Keratinocyte (primary cell): ENCODE measurements around the gene PCIF1. TPM values are rescaled to one million over a fixed set of nuclear protein-coding genes. Genes with fewer than 3 reads are reported as not detected.

ENCODE experiments used
- DNase-seq: peaks from one replicate; pipeline ENCODE4 v3.0.0-alpha.2; 2011; ENCODE audit warnings: low read depth, missing footprints, low spot score
- FAIRE-seq: peaks from 2 replicates; lab custom pipeline; 2011; peaks lifted over from hg19 to GRCh38; lab: Jason Lieb, UNC
- H2AFZ ChIP-seq: 2 replicates; pipeline ENCODE4 v1.6.0; 2012; ENCODE audit warnings: low read length, control low read depth, inconsistent platforms; ENCODE audit not compliant: control insufficient read depth
- H3K27ac ChIP-seq: 2 replicates; pipeline ENCODE4 v1.5.1; 2011; ENCODE audit warnings: low read length; ENCODE audit not compliant: control insufficient read depth, insufficient read depth
- H3K27me3 ChIP-seq: 3 replicates; pipeline ENCODE4 v1.6.0; 2011; ENCODE audit warnings: low read length; ENCODE audit not compliant: control insufficient read depth, insufficient read depth; ENCODE audit errors: extremely low read depth
- H3K36me3 ChIP-seq, 2 experiments: 2 replicates in 1 of 2; 3 replicates in 1 of 2; pipeline ENCODE4 v1.5.1; 2011; ENCODE audit warnings: low read length in 2 of 2, mild to moderate bottlenecking in 1 of 2; ENCODE audit not compliant: control insufficient read depth in 2 of 2, insufficient read depth in 2 of 2; ENCODE audit errors: extremely low read depth in 1 of 2
- H3K4me1 ChIP-seq: 3 replicates; pipeline ENCODE4 v1.5.1; 2011; ENCODE audit warnings: low read length; ENCODE audit not compliant: control insufficient read depth, insufficient read depth; ENCODE audit errors: extremely low read depth
- H3K4me2 ChIP-seq: 3 replicates; pipeline ENCODE4 v1.6.0; 2011; ENCODE audit warnings: low read depth, low read length; ENCODE audit not compliant: control insufficient read depth, insufficient read depth; ENCODE audit errors: extremely low read depth
- H3K4me3 ChIP-seq, 3 experiments: fragments of 200-600 bp in 1 of 3; sonication (generic) in 1 of 3; 2 replicates in 2 of 3; 3 replicates in 1 of 3; pipeline ENCODE4 v1.5.1; 2011 to 2016; ENCODE audit warnings: low read length in 3 of 3, mild to moderate bottlenecking in 3 of 3, control low read depth in 2 of 3, inconsistent platforms in 1 of 3, low read depth in 1 of 3, mixed read lengths in 1 of 3, mixed run types in 1 of 3, moderate library complexity in 1 of 3; ENCODE audit not compliant: control insufficient read depth in 2 of 3, insufficient read depth in 2 of 3; ENCODE audit errors: extremely low read depth in 1 of 3
- H3K79me2 ChIP-seq: 2 replicates; pipeline ENCODE4 v1.6.0; 2012; ENCODE audit warnings: low read length; ENCODE audit not compliant: control insufficient read depth, insufficient read depth
- H3K9ac ChIP-seq: 3 replicates; pipeline ENCODE4 v1.6.0; 2011; ENCODE audit warnings: low read length; ENCODE audit not compliant: control insufficient read depth, insufficient read depth; ENCODE audit errors: extremely low read depth
- H3K9me1 ChIP-seq: 3 replicates; pipeline ENCODE4 v1.6.0; 2011; ENCODE audit warnings: low read length; ENCODE audit not compliant: control insufficient read depth, insufficient read depth; ENCODE audit errors: extremely low read depth
- H3K9me3 ChIP-seq: 2 replicates; pipeline ENCODE4 v1.5.1; 2012; ENCODE audit warnings: low read depth, low read length; ENCODE audit not compliant: control insufficient read depth
- H4K20me1 ChIP-seq: 3 replicates; pipeline ENCODE4 v1.6.0; 2011; ENCODE audit warnings: low read length; ENCODE audit not compliant: control insufficient read depth, insufficient read depth; ENCODE audit errors: extremely low read depth
- EZH2 ChIP-seq: IDR thresholded peaks from one replicate; pipeline ENCODE4 v1.6.1; 2012; ENCODE audit warnings: inconsistent platforms, mild to moderate bottlenecking, low read length, moderate library complexity
- dilution Hi-C: fragments of 300-500 bp; cut with MboI; formaldehyde crosslinking; loops from one replicate; pipeline ENCODE4 v1.7.0; 2020; ENCODE audit warnings: low sequenced_read_pairs; ENCODE audit not compliant: extremely low pct_ligation_motif_present
- polyA plus RNA-seq, 5 experiments: library from polyadenylated mRNA; depleted of rRNA in 3 of 5; stranded (reverse) in 3 of 5; stranded (forward) in 1 of 5; unstranded in 1 of 5; fragments of >200 nt; gene quantifications; 1 replicate in 1 of 5; 2 replicates in 3 of 5; 3 replicates in 1 of 5; pipeline versions ENCODE4 v1.2.1 to v1.2.3, GENCODE V29; 2011 to 2012; ENCODE audit warnings: missing spikeins in 2 of 5, low read depth in 1 of 5, low replicate concordance in 1 of 5
- TF ChIP-seq, protein P1 (sequence below), 3 experiments: IDR thresholded peaks in 1 of 3; conservative IDR thresholded peaks in 1 of 3; optimal IDR thresholded peaks in 1 of 3; 2 replicates in 2 of 3; 3 replicates in 1 of 3; pipeline versions ENCODE3 to v1.5.1; 2011; ENCODE audit warnings: low read length in 3 of 3, mild to moderate bottlenecking in 3 of 3, moderate library complexity in 2 of 3, control low read depth in 1 of 3, inconsistent platforms in 1 of 3; ENCODE audit not compliant: insufficient read depth in 2 of 3; ENCODE audit errors: extremely low read depth in 1 of 3

PCIF1 gene
- polyA plus RNA-seq, 1 donor (not counting 4 experiments of a cell fraction or from before 2014, with no cell fraction given) = 7.0 TPM

GRCh38 chr20:45957021-45957941 lies 22.8 kb downstream of the PCIF1 start:
- Histone ChIP-seq H3K36me3 (peaks cover 49 to 62% of the 10 kb centered on the region in 2 experiments), H3K27me3 (no peaks in the 10 kb centered on the region), H3K4me3 (no peak overlapping the region), H3K27ac (no peak overlapping the region), H4K20me1 (no peaks in the 10 kb centered on the region), H3K79me2 (no peaks in the 10 kb centered on the region), H2AFZ (no peak overlapping the region), H3K4me1 (no peaks in the 10 kb centered on the region), H3K9ac (no peak overlapping the region), H3K9me3 (no peaks in the 10 kb centered on the region), H3K9me1 (no peaks in the 10 kb centered on the region), H3K4me2 (no peak overlapping the region)
- DNase-seq (no peak), FAIRE-seq (no peak)
- TF ChIP-seq EZH2 = no peak
- TF ChIP-seq, protein P1, sequence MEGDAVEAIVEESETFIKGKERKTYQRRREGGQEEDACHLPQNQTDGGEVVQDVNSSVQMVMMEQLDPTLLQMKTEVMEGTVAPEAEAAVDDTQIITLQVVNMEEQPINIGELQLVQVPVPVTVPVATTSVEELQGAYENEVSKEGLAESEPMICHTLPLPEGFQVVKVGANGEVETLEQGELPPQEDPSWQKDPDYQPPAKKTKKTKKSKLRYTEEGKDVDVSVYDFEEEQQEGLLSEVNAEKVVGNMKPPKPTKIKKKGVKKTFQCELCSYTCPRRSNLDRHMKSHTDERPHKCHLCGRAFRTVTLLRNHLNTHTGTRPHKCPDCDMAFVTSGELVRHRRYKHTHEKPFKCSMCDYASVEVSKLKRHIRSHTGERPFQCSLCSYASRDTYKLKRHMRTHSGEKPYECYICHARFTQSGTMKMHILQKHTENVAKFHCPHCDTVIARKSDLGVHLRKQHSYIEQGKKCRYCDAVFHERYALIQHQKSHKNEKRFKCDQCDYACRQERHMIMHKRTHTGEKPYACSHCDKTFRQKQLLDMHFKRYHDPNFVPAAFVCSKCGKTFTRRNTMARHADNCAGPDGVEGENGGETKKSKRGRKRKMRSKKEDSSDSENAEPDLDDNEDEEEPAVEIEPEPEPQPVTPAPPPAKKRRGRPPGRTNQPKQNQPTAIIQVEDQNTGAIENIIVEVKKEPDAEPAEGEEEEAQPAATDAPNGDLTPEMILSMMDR (optimal IDR thresholded peaks at IDR 0.05 in 1 of 3, IDR thresholded peaks at IDR 0.05 in 1 of 3, conservative IDR thresholded peaks at IDR 0.05 in 1 of 3; ENCODE audit: extremely low read depth in 1 of 3, insufficient read depth in 2 of 3, low read length in 3 of 3) = no peak
- dilution Hi-C loops = no loop called here

- Histone ChIP-seq H3K4me2 (no peak overlapping the region), H2AFZ (no peak overlapping the region), H3K9me3 (no peaks in the 10 kb centered on the region), H3K36me3 (peaks cover 50 to 56% of the 10 kb centered on the region in 2 experiments), H3K4me3 (no peak overlapping the region), H3K27me3 (no peaks in the 10 kb centered on the region), H3K4me1 (no peaks in the 10 kb centered on the region), H3K79me2 (no peaks in the 10 kb centered on the region), H4K20me1 (no peaks in the 10 kb centered on the region), H3K9ac (no peak overlapping the region), H3K9me1 (no peaks in the 10 kb centered on the region), H3K27ac (no peak overlapping the region)
- FAIRE-seq = no peak
- dilution Hi-C loops = no loop called here
- TF ChIP-seq, protein P1 (optimal IDR thresholded peaks at IDR 0.05 in 1 of 3, IDR thresholded peaks at IDR 0.05 in 1 of 3, conservative IDR thresholded peaks at IDR 0.05 in 1 of 3; ENCODE audit: extremely low read depth in 1 of 3, insufficient read depth in 2 of 3, low read length in 3 of 3) = no peak
- no peak for TF ChIP-seq EZH2
- DNase-seq = no peak
Observed at GRCh38 chr20:45958593-45958992, 24.1 kb downstream of the PCIF1 start.
